NCI-H2196 (cell line): Measurements from ENCODE around the gene PTPN22.
A peak's percentile ranks its signal among the peaks of the same experiment; 100 is the strongest.
"Not testable (repeated sequence)": the region's sequence is repeated elsewhere in the genome, so short reads cannot be mapped to it uniquely, and the experiment has no call there.

Experiments
- DNase-seq: peaks from one replicate; lab custom pipeline; 2025; ENCODE audit not compliant: unreplicated experiment; lab: John Stamatoyannopoulos, UW

Gene PTPN22

DNA sequence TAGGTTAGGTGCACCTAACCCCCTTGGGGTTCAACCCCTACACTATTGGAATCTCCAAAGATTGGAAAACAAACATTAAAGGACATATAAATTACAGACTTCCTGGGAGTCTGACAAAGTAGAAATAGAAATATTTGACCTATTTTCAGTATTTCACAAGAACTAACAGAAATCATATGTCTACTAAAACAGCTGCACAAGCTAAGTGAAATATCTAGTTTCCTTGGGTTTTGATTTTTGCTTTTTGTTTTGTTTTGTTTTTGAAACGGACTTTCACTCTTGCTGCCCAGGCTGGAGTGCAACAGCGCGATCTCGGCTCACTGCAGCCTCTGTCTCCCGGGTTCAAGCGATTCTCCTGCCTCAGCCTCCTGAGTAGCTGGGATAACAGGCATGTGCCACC lies 18.8 kb downstream of the PTPN22 start:
- DNase-seq, result not testable (repeated sequence)

DNA sequence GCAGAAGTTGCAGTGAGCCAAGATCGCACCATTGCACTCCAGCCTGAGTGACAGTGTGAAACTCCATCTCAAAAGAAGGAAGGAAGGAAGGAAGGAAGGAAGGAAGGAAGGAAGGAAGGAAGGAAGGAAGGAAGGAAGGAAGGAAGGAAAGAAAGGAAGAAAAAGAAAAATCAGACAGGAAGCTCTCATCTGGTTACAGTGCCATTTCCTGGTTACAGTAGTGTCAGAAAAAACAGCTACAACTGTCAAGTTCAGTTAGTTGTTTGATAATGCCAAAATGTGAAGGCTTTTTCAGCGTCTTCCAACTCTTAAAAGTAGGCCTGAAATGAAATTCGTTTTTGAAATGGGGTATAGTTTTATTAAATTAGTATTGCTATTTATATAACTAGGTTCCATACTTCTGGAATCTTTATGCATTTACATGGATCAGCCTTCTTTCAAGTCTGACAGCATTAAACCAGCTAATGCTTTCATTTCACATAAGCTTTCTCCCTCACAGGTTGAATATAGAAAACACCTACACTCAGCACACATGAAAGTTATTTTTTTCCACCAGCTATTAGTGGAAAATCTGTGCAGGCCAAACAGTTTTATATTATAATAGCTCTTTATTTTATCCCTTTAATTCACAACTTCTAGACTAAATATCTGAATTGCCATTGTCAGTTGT lies 21.2 kb downstream of the PTPN22 start:
- DNase-seq, result no peak

DNA sequence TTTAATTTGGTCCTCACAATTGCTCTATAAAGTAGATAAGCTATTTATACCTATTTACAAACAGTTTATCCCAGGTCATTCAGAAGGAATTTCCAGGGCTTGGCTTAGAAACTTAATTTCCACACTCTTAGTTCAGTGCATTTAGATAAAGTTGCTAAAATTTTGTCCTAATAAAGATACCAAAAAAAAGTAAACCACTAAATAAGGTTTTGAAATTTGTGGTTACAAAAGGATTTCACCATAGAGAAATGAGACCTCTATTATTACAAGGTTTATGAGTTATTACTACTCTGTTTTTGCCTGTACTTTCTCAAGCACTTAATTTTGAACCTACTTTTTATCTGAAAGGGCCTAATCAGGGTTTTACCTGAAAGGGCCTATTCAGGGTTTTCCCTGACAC lies 22.4 kb downstream of the PTPN22 start:
- DNase-seq, result no peak

DNA sequence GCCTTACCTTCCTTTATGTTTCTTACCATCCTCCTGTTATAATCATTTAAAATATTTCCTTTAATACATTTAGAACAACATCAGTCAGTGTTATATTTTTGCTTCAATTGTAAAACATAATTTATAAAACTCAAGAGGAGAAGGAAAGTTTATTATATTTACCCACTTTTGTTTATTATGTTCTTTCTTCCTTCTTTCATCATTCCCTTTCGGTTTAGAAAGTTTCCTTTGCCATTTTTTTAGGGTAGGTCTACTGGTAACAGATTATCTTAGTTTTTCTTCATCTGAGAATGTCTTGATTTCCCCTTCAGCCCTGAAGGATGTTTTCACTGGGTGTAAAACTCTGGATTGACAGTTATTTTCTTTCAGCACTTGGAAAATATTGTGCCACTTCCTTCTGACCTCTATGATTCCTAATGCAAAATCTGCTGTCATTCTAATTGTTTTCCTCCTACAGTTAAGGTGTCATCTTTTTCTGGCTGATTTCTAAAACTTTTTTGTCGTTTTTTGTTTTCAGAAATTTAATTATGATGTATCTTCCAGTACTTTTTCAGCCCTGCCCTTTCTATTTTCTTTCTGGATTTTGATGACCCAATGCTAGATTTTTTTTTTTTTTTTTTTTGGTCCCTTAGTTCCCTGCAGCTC lies 25.0 kb downstream of the PTPN22 start:
- DNase-seq, result no peak

DNA sequence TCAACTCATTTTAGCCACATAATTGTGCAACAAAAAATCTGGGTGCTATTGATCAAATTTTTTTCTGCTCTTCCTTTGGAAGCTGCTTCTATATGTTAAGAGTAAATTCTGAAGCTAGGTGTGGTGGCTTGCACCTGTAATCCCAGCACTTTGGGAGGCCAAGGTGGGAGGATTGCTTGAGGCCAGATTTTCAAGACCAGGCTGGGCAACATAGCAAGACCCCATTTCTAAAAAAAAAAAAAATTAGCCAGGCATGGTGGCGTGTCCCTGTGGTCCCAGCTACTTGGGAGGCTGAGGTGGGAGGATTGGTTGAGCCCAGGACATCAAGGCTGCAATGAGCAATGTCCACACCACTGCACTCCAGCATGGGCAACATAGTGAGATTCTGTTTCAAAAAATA lies 35.0 kb downstream of the PTPN22 start:
- DNase-seq, result no peak

DNA sequence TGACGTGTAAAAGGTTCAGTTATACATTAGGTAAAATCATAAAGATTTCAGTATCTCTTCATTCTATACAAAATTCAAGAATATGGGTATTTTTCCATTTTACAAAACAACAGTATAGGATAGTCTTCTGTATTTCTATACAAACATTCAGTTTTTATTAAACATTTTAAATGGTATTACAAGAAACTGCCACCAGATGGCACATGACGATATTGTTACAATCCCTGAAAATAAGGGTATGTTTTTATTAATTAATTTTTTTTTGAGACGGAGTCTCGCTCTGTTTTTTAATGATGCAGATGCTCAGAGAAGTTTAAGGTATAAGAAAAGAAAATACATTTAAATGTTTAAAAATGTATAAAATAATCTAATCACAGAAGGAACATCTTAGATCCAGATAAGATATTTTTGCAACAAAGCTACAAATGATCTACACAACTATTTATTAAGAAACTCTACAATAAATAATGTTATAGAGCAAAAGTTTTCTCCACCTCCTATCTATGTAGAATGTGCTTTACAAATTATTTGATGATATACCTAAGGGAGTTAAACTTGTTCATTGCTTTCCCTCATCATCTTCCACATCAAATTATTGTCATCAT lies 35.7 kb downstream of the PTPN22 start:
- peak; percentile 54 for DNase-seq

DNA sequence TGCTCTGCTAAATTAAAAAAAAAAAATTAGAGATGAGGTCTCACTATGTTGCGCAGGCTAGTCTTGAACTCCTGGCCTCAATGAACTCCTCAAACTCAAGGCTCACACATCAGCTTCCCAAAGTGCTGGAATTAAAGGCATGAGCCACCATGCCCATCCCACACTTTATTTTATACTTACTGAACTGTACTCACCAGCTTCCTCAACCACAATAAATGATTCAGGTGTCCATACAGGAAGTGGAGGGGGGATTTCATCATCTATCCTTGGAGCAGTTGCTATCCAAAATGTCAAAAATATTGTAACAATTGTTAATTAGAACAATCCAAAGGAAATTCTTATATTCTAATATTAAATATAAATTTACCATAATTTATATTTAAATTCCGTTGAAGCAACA lies 36.8 kb downstream of the PTPN22 start:
- DNase-seq, result no peak

DNA sequence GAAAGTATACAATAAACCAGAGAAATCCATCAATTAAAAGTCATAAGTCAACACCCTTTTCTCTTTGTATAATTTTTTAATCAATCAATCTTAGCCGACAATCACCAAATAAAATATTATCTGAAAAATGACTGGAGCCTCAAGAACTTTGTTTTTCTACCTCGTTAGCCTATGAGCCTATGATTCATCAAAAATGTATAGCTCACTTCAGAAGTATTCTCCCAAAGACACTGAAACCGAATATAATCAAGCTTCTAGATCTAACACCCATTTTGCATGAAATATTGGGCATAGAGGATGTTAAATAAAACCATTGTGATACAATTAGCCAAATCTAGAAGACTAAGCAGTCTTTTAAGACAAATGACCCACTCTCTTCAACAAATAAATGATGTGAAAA lies 41.5 kb downstream of the PTPN22 start:
- no peak for DNase-seq

DNA sequence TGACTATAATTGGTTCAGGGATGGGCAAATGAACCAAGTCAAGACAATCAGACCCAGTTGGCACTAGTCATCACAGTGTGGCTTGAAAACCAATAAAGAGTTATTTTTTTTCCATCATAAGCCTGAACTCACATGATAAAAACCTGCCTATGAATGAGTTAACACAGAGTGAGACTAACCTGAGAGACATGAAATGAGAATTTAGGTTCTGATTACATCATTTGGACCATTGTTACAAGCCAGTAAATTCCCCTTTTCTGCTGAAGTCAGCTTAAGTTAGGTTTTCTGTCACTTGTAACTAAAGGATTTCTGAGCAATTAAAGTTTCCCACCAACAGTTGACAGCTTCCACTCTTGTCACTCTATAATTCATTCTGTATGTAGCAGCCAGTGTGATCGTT lies 49.6 kb downstream of the PTPN22 start:
- no peak for DNase-seq

DNA sequence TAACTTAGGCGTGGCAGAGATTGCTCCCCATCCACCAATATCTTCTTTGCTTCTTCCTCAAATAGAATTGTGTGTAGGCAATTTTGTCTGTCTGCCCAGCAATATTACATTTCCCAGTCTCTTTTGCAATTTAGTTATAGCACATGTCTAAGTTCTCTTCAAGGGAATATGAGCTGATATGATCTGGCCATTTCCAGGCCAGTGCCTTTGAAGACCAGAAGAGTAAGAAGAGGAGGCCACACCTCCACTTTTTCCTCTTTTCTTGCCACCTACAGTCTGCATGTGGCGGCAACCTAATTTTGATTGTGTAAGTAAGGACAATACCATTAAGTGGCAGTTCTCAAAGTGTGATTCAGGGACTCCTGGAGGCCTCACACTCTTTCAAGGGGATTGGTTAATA lies 52.9 kb downstream of the PTPN22 start:
- no peak for DNase-seq

DNA sequence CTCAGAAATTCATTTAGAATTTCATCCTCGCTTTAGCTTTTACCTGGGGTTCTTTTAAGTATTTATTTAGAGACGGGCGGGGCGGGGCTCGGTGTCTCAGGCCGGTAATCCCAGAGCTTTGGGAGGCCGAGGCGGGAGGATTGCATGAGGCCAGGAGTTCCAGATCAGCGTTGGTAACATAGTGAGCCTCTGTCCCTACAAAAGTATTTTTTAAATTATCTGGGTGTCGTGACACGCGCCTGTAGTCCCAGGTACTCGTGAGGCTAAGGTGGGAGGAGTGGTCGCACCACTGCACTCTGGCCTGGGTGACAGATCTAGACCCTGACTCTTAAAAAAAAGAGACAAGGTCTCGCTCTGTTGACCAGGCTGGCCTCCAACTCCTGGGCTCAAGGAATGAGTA lies 58.3 kb downstream of the PTPN22 start:
- DNase-seq, result no peak

DNA sequence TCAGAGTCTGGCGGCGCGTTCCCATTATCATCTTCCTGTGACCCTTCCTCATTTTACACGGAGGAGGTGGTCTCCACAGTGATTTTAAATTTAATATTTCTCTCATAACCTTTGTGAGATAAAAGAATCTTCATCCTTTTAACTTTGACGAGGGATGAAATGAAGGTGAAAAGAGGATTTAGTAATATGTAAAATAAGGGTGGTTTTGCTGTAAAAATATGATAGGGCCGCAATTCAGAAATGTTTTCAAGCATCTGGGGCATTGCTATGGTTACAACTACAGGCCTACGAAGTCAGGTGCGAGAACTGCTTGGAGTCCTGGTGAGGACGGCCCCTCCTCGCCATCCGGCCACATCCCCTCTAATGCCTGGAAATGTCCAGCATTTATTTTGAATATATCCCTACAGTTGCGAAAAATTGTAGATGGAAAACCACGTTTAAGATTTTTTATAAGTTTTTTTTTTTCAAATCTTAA lies 58.8 kb downstream of the PTPN22 start:
- no peak for DNase-seq

DNA sequence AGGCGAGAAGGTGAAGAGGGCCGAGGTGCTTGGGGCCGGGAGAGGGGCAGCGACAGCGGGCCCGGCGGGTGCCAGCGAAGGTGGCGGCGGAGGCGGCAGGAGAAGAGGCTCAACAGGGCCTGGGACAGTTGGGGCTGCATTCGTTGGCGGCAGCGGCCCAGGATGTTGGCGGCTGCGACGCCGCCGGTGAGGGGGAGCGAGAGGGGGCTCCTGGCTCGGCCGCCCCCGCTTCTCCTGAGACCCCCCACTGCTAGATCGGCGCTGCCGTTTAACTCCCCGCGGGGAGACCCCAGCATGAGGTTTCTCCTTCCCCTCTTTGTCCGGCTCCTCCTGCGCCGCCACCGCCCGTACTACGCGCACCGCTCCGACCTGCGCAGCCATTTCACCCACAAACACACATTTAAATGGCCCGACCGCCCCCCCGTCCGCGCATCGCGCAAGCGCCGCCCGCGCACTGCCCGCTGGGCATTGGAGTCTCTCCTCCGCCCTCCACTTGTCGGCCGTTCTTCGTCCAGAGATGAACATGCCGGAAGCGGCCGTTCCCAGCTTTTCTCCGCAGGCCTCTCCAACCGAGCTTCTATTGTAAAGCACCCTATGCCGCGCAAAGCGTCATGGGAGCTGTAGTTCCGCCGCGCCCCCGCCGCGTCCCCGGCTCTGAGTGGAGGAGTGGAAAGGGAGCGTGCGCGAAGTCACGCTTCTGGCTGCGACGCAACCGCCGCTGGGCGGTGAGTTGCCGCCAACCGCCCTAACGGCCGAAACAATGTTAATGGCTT lies 59.4 kb downstream of the PTPN22 start, which contains the start of gene RSBN1:
Gene RSBN1, minus strand, starts transcription at position 589 of the 773 bp plus-strand sequence. Its CDS starts 64 bp downstream, at position 525.
- peak; percentile 99 for DNase-seq

DNA sequence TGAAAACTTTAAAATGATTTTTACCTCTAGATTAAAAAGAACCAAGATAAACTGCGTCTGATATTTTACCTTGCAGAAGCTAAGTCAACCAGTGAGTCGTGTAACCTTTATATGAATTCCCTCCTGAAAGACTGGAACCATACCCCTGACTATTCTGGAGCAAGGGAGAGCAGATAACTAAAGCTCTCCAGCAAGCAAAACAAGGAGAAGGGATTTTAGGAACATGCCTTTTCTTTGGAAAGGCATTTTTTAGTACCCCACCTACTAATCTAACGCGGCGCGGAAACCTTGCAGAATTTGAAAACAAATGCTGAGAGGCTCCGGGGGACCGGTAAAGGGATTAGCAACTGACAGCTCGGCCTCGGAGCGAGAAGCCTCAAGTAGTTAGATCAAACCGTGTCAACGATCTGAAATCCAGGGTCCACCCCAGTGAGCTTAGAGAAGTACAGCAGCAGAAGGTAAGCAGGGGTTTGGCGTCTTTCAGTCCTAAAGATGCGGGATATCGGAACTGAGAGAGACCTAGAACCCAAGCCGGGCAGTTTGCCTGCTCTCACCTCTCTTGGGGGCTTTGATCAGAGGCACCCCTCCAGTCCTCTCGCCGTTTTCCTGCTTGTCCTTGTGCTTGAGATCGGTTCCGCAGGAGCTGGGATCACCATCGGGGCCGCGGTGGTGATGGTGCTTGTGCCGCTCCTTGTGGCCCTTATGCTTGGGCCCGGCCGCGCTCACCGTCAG lies 60.2 kb downstream of the PTPN22 start:
- DNase-seq, result peak; percentile 13

DNA sequence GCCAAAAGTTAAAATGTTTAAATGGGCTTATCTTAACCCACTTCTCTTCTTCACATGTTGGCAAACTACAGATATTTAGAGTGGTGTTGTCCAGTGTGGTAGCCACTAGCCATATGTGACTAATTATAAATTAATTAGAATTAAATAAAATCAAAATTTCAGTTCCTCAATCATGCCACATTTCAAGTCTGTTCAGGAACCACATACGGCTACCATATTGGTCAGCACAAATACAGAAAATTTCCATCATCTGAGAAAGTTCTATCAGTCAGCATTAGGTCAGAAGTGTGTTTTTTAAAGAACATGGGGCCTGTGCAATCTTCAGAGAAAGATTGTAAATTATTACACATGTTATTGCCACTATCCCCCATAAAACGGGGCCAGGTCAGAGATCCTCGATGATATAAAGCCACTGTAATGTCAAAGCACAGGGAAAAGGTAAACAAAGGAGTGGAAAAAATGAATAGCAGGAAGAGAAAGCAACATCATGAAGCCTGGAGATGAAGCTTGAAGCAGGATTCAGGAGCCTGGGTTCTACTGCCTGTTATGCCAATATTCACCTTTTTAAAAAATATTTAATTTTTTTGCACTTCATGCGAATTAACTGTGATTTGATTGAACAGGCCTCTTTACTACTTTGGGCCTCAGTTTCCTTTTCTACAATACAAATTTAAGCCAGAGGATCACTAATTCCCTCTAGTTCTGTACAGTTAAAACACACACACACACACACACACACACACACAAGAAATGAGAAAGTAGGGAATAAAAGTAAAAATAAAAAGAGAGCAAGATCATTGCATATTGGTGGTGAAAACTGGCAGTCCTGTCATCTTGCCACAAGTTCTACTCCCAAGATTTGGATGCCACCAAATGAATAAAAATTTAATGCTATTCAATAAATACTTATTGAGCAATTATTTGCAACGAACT lies 61.6 kb downstream of the PTPN22 start:
- no peak for DNase-seq

DNA sequence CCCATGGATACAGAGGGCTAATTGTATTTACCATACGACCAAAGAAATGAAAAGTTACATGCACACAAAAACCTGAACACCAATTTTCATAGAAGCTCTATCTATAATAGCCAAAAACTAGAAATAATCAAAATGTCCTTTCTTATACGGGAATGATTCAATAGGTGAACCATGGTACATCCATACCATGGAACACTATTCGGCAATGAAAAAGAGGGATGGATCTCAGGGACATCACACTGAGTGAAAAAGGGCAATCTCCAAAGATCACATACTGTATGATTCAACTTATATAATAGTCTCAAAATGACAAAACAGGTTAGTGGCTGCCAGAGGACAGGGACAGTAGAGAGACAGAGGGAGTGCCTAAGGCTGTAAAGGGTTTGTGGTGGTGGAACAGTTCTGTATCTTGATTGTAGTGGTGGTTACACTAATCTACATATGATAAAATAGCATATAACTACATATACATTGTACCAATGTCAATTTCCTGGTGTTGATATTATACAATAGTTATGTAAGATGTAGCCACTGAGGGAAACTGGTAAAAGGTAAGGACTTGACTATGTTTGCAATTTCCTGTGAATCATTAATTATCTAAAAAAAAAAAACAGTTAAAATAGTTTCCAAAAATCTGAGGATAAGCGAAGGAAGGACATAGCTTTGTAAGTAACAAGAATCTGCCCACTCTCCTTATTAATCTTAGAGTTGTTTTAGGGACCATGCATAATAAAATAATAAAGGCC lies 62.9 kb downstream of the PTPN22 start:
- DNase-seq, result no peak

DNA sequence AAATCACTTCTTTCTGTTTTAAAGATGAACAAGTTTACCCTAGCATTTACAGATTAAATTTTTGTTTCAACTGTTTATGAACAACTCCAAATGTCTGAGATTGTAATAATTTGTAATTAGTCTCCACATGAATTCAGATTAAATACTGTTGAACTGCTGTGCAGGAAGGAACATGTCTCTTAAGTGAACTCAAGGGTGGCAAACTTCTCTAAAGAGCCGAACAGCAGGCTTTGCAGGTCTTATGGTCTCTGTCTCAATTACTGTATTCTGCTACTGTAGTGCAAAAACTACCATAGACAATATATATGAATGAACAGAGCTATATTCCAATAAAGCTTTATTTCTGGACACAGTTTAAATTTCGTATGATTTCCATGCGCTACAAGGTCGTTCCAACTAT lies 65.9 kb downstream of the PTPN22 start:
- DNase-seq, result no peak

DNA sequence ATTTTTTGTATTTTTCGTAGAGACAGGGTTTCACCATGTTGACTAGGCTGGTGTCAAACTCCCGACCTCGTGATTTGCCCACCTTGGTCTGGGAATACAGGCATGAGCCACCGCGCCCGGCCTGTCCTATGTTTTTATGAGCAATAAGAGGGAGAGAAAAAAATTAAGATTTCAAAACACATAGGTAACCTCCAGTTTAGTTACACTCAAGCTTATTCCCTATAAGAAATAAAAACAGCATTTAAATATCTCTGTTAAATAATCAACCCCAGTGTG lies 66.3 kb downstream of the PTPN22 start:
- DNase-seq, result no peak
